Osteocyte (in vitro differentiated cells): Measurements from ENCODE around the gene NRIP2. TPM values are rescaled to one million over a fixed set of nuclear protein-coding genes. Genes with fewer than 3 reads are reported as not detected.

Experiments
- DNase-seq: peaks from one replicate; pipeline ENCODE4 v3.0.0; 2021; ENCODE audit warnings: mixed read lengths; ENCODE audit not compliant: unreplicated experiment; ENCODE audit errors: extremely low spot score
- H3K27ac Mint-ChIP-seq: one replicate; pipeline ENCODE4 v1.8.0; 2021; ENCODE audit warnings: mild to moderate bottlenecking, mixed read lengths; ENCODE audit not compliant: unreplicated experiment
- H3K27me3 Mint-ChIP-seq: one replicate; pipeline ENCODE4 v1.8.0; 2021; ENCODE audit warnings: mixed read lengths; ENCODE audit not compliant: unreplicated experiment
- H3K36me3 Mint-ChIP-seq: one replicate; pipeline ENCODE4 v1.8.0; 2021; ENCODE audit warnings: mixed read lengths; ENCODE audit not compliant: unreplicated experiment
- H3K4me1 Mint-ChIP-seq: one replicate; pipeline ENCODE4 v1.8.0; 2021; ENCODE audit warnings: mixed read lengths; ENCODE audit not compliant: unreplicated experiment
- H3K4me3 Mint-ChIP-seq: one replicate; pipeline ENCODE4 v1.8.0; 2021; ENCODE audit warnings: mild to moderate bottlenecking, moderate library complexity, mixed read lengths; ENCODE audit not compliant: unreplicated experiment
- H3K9me3 Mint-ChIP-seq: one replicate; pipeline ENCODE4 v1.8.0; 2021; ENCODE audit warnings: mixed read lengths; ENCODE audit not compliant: unreplicated experiment
- CTCF ChIP-seq: fragments of 200-600 bp; sonication (generic); IDR thresholded peaks from 2 replicates; pipeline ENCODE4 v1.5.0; 2021; ENCODE audit warnings: antibody characterized with exemption, mild to moderate bottlenecking, moderate library complexity
- total RNA-seq: library from RNA; stranded (reverse); gene quantifications from 2 replicates; pipeline ENCODE4 v1.2.1, GENCODE V29; 2021

Gene NRIP2
- total RNA-seq, 1 donor from 2014 or later: not detected

GRCh38 chr12:2776129-2776806, 58.6 kb downstream of the NRIP2 start:
- DNase-seq: peak; percentile 83
- H3K9me3 Mint-ChIP-seq: no peaks in the 10 kb centered on the region
- H3K27ac Mint-ChIP-seq: no peak overlapping the region
- H3K36me3 Mint-ChIP-seq: no peaks in the 10 kb centered on the region
- TF ChIP-seq CTCF: no peak
- no peaks in the 10 kb centered on the region for H3K4me1 Mint-ChIP-seq
- H3K4me3 Mint-ChIP-seq: no peak overlapping the region
- H3K27me3 Mint-ChIP-seq: peaks cover 52% of the 10 kb centered on the region

DNA sequence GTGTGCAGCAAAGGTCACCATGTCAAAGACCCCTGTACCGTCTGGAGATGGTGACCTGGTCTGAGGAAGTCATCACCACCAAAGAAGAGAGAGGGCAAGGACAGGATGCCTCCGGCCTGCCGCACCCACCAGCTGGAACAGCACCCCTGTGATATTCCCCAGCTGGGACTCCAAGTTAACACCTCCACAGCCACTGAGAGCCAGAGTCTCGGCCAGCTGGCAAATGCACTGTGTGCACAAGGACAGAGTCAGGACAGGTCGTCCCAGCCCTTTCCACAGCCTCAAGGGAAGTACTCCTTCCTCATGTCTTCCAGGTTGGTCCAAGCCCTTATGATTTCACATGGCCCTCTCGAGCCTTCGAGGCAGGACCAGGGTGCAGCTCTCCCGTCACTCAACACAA, 59.4 kb downstream of the NRIP2 start:
- Mint-ChIP-seq H3K4me3 (no peak overlapping the region), H3K9me3 (no peaks in the 10 kb centered on the region), H3K27ac (no peak overlapping the region), H3K27me3 (peaks cover 50% of the 10 kb centered on the region), H3K4me1 (no peaks in the 10 kb centered on the region), H3K36me3 (no peaks in the 10 kb centered on the region)
- no peak for TF ChIP-seq CTCF
- DNase-seq: no peak

Other genes with a start within 250 kb of the NRIP2 start
- gene FKBP4, start 40.1 kb downstream of the NRIP2 start, total RNA-seq: 42.1 and 43.3 TPM in 2 replicates
- 24.7 and 35.4 TPM in 2 replicates for gene ITFG2, start 22.4 kb downstream of the NRIP2 start, total RNA-seq
- gene TEX52, start 22.0 kb upstream of the NRIP2 start, total RNA-seq: not detected in 2 replicates
- 14.9 and 17.4 TPM in 2 replicates for gene FOXM1, start 42.1 kb upstream of the NRIP2 start, total RNA-seq
- 18.8 and 24.5 TPM in 2 replicates for gene RHNO1, start 42.2 kb upstream of the NRIP2 start, total RNA-seq
- 30.8 and 31.2 TPM in 2 replicates for gene TULP3, start 55.9 kb upstream of the NRIP2 start, total RNA-seq
- 28.9 and 30.0 TPM in 2 replicates for gene TEAD4, start 124.4 kb upstream of the NRIP2 start, total RNA-seq
- 102 and 114 TPM in 2 replicates for gene TSPAN9, start 242.3 kb upstream of the NRIP2 start, total RNA-seq